ENCODE data around the gene TPT1.

DNA sequence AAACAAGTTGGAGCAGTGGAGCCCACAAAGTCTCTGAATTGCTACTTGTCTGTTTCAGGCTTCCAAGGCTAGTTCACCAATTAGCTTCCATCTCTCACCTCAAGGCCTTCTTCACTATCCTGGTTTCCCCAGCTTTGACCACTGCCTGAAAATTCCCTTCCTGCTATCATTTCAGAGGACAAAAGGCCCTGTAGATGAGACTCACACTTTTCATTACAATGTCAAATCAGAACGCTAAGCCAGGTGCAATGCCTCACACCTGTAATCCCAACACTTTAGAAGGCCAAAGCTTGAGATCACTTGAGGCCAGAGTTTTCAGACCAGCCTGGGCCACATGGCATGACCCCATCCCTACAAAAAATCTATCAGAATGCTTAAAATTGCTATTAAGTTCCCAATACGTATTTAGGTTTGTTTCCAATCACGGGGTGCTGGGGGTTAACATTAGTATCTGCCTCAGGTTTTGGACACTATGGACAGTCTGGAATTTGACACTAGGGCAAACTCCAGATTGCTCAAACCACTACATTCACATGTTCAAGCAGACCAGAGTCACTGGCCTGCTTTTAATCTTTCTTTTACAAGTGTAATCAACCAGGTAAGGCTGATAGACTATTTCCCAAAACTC is 5.5 kb downstream of the TPT1 start:
- TF ChIP-seq, protein P1, sequence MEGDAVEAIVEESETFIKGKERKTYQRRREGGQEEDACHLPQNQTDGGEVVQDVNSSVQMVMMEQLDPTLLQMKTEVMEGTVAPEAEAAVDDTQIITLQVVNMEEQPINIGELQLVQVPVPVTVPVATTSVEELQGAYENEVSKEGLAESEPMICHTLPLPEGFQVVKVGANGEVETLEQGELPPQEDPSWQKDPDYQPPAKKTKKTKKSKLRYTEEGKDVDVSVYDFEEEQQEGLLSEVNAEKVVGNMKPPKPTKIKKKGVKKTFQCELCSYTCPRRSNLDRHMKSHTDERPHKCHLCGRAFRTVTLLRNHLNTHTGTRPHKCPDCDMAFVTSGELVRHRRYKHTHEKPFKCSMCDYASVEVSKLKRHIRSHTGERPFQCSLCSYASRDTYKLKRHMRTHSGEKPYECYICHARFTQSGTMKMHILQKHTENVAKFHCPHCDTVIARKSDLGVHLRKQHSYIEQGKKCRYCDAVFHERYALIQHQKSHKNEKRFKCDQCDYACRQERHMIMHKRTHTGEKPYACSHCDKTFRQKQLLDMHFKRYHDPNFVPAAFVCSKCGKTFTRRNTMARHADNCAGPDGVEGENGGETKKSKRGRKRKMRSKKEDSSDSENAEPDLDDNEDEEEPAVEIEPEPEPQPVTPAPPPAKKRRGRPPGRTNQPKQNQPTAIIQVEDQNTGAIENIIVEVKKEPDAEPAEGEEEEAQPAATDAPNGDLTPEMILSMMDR (IDR thresholded peaks at IDR 0.05) = no peak
- no peak for TF ChIP-seq POLR2A (IDR thresholded peaks at IDR 0.05)
